ENCODE data around the gene LFNG.

LFNG gene

GRCh38 chr7:2508327-2509215 is 11.0 kb upstream of the LFNG start:
- peak overlapping the region; percentile 80 for H3K9ac ChIP-seq
- TF ChIP-seq Cebpa-rat (IDR thresholded peaks at IDR 0.05): no peak
- no peaks in the 10 kb centered on the region for H3K27me3 ChIP-seq
- no peaks in the 10 kb centered on the region for H3K9me3 ChIP-seq
- H3K27ac ChIP-seq: peak overlapping the region; percentile 97
- H4K20me1 ChIP-seq: no peaks in the 10 kb centered on the region
- peaks cover 99% of the 10 kb centered on the region for H3K4me1 ChIP-seq
- no peaks in the 10 kb centered on the region for H3K36me3 ChIP-seq
- peak overlapping the region; percentile 54 for H3K4me3 ChIP-seq
- H3K4me2 ChIP-seq: peak overlapping the region; percentile 91

DNA sequence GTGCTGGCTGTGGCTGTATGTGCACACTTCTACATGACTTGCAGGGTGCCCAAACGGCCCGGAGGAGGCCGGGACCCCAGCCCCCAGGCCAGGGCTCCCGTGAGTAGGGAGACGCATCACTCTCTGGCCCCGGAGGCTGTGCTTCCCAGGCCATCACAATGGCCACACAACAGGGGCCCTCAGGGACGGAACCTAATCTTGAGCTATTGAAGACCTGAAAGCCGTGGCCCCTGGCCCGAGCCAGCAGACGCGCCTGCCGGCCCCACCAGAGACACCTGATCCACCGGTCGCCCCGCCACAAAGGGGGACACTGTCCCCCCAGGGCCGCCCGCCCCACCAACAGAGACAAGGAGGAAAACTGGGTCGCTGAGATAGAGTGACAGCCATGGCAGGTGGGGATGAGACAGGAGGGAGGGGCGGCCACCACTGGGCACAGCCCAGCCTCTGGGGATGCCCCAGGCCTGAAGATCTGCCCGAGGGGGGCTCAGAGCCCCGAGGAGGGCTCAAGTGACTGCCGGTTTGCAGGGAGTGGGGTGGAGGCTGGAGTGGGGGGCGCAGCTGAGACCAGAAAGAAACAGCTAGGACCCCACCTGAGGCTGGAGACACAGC is 10.2 kb upstream of the LFNG start:
- H3K27me3 ChIP-seq: no peaks in the 10 kb centered on the region
- peak overlapping the region; percentile 80 for H3K9ac ChIP-seq
- no peak for TF ChIP-seq Cebpa-rat (IDR thresholded peaks at IDR 0.05)
- H3K4me2 ChIP-seq: peak overlapping the region; percentile 91
- H3K36me3 ChIP-seq: no peaks in the 10 kb centered on the region
- no peaks in the 10 kb centered on the region for H3K9me3 ChIP-seq
- peak overlapping the region; percentile 54 for H3K4me3 ChIP-seq
- peak overlapping the region; percentile 97 for H3K27ac ChIP-seq
- no peaks in the 10 kb centered on the region for H4K20me1 ChIP-seq
- peaks cover 98% of the 10 kb centered on the region for H3K4me1 ChIP-seq

DNA sequence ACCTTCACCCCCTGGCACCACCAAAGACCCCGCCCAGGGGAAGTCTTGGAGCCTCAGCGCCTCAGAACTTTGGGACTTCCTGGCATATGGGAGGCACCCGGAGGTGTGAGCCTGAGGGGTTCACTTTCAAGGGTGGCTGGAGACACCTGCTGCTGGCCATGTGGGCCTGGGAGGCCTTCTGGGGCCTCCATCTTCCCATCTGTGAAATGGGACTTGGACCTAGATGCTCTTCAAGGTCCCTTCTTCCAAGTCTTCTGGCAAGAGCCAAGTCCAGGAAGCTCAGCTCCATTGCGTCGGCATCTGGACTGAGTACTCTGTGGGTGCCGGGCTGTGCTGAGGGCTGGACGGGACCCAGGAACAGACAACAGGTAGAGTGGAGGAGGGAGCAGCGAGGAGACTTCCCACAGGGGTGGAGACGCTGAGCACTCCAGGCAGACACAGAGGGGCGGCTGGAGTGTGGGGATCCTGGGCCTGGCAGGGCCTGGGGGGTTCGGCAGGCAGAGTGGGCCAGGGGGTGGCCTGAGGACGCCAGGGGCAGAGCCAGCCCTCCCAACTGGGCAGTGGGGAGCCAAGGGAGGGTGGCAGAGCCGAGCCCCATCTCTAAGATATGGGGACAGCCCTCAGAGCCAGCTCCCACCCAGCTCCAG is 9.3 kb upstream of the LFNG start:
- H3K9ac ChIP-seq: peak overlapping the region; percentile 80
- no peaks in the 10 kb centered on the region for H3K9me3 ChIP-seq
- no peaks in the 10 kb centered on the region for H3K36me3 ChIP-seq
- no peak for TF ChIP-seq Cebpa-rat (IDR thresholded peaks at IDR 0.05)
- H3K4me3 ChIP-seq: peak overlapping the region; percentile 54
- H3K4me1 ChIP-seq: peaks cover 93% of the 10 kb centered on the region
- H3K27ac ChIP-seq: peak overlapping the region; percentile 97
- peak overlapping the region; percentile 91 for H3K4me2 ChIP-seq
- no peaks in the 10 kb centered on the region for H4K20me1 ChIP-seq
- no peaks in the 10 kb centered on the region for H3K27me3 ChIP-seq

- peak overlapping the region; percentile 91 for H3K4me2 ChIP-seq
- no peaks in the 10 kb centered on the region for H3K36me3 ChIP-seq
- H3K9ac ChIP-seq: peak overlapping the region; percentile 80
- no peak for TF ChIP-seq Cebpa-rat (IDR thresholded peaks at IDR 0.05)
- H3K27me3 ChIP-seq: no peaks in the 10 kb centered on the region
- H3K4me3 ChIP-seq: peak overlapping the region; percentile 51
- no peaks in the 10 kb centered on the region for H3K9me3 ChIP-seq
- no peaks in the 10 kb centered on the region for H4K20me1 ChIP-seq
- peak overlapping the region; percentile 97 for H3K27ac ChIP-seq
- H3K4me1 ChIP-seq: peaks cover 93% of the 10 kb centered on the region
These were observed 8.4 kb upstream of the LFNG start for GRCh38 chr7:2510909-2511768.

DNA sequence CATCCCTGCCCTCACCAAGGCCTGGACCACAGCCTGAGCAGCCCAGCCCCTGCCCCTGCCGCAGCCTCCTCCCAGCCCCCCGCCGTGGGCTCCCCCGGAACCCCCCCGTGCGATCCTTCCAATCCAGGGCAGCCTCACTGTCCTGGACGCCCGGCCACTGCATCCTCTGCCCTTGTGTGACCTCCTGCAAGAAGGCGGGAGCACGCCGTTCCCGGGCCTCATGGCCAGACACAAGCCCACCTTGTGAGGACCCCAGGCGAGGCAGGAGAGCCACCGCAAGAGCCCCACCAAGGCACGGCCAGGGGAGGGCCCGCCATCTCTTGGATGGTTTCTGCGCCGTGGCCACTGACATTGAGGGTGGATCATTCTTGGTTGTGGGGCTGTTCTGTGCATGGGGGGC is 7.8 kb upstream of the LFNG start:
- Histone ChIP-seq H3K27me3 (no peaks in the 10 kb centered on the region), H3K4me1 (peaks cover 93% of the 10 kb centered on the region), H4K20me1 (no peaks in the 10 kb centered on the region), H3K9me3 (no peaks in the 10 kb centered on the region), H3K9ac (peak overlapping the region; percentile 80), H3K4me3 (peak overlapping the region; percentile 51), H3K36me3 (no peaks in the 10 kb centered on the region), H3K4me2 (peak overlapping the region; percentile 91), H3K27ac (peak overlapping the region; percentile 97)
- no peak for TF ChIP-seq Cebpa-rat (IDR thresholded peaks at IDR 0.05)

DNA sequence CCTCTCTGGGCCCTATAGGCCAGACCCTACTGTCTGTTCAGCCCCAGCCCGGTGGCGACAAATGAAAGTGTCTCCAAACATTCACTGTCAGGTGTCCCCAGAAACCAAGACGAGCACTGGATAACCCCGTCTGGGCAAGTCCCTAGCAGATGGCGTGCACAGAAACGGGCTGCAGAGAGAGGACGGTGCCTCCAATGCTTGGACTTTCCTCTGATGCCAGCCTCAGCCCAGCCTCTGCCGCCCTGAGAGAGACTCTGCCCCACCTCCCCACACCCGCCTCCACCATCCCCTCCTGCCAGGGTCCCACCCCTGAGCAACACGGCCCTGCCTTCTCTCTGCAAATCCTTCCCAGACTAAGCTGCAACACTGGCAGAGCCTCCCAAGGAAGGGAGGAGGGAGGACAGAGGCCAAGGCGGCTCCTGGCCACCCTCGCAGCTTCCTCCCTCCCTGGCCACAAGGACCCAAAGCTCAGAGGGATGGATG is 7.4 kb upstream of the LFNG start:
- Histone ChIP-seq H3K4me2 (peak overlapping the region; percentile 91), H3K4me3 (peak overlapping the region; percentile 51), H3K36me3 (no peaks in the 10 kb centered on the region), H3K9me3 (no peaks in the 10 kb centered on the region), H4K20me1 (no peaks in the 10 kb centered on the region), H3K27me3 (no peaks in the 10 kb centered on the region), H3K9ac (peak overlapping the region; percentile 80), H3K27ac (peak overlapping the region; percentile 97), H3K4me1 (peaks cover 93% of the 10 kb centered on the region)
- no peak for TF ChIP-seq Cebpa-rat (IDR thresholded peaks at IDR 0.05)

DNA sequence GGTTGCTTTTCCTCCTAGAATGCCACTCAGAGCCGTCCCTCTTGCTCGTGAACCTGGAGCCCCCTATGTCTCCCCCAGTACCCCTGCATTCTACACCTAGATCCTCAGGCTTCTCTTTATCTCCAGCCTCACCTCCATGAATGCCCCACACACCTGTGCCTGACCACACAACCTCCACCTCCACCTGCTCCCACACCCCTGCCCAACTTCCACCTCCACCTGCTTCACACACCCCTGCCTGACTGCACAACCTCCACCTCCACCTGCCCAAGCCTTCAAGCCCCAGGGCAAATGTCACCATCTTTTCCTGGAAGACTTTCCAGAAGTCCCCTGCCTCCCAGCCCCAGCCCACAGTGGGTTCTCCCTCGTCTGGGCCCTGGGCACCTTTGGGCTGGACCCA is 6.9 kb upstream of the LFNG start:
- H3K4me2 ChIP-seq: peak overlapping the region; percentile 91
- no peaks in the 10 kb centered on the region for H3K9me3 ChIP-seq
- H4K20me1 ChIP-seq: no peaks in the 10 kb centered on the region
- no peaks in the 10 kb centered on the region for H3K36me3 ChIP-seq
- no peaks in the 10 kb centered on the region for H3K27me3 ChIP-seq
- peaks cover 93% of the 10 kb centered on the region for H3K4me1 ChIP-seq
- no peak overlapping the region for H3K4me3 ChIP-seq
- peak overlapping the region; percentile 97 for H3K27ac ChIP-seq
- TF ChIP-seq Cebpa-rat (IDR thresholded peaks at IDR 0.05): no peak
- peak overlapping the region; percentile 80 for H3K9ac ChIP-seq

GRCh38 chr7:2513702-2514101 is 5.9 kb upstream of the LFNG start:
- Histone ChIP-seq H3K36me3 (no peaks in the 10 kb centered on the region), H3K9me3 (no peaks in the 10 kb centered on the region), H3K9ac (no peak overlapping the region), H3K27me3 (no peaks in the 10 kb centered on the region), H3K4me3 (no peak overlapping the region), H3K4me1 (peaks cover 93% of the 10 kb centered on the region), H3K27ac (peak overlapping the region; percentile 97), H3K4me2 (peak overlapping the region; percentile 91), H4K20me1 (no peaks in the 10 kb centered on the region)
- no peak for TF ChIP-seq Cebpa-rat (IDR thresholded peaks at IDR 0.05)

Measured in BLaER1 (cell line).